IPS DF 4.7 (cell line): ENCODE results near the gene COA1.

Experiments used
- DNase-seq: peaks from one replicate; pipeline ENCODE4 v3.0.0-alpha.2; 2013; ENCODE audit warnings: low spot score; ENCODE audit errors: extremely low read depth

COA1 gene

DNA sequence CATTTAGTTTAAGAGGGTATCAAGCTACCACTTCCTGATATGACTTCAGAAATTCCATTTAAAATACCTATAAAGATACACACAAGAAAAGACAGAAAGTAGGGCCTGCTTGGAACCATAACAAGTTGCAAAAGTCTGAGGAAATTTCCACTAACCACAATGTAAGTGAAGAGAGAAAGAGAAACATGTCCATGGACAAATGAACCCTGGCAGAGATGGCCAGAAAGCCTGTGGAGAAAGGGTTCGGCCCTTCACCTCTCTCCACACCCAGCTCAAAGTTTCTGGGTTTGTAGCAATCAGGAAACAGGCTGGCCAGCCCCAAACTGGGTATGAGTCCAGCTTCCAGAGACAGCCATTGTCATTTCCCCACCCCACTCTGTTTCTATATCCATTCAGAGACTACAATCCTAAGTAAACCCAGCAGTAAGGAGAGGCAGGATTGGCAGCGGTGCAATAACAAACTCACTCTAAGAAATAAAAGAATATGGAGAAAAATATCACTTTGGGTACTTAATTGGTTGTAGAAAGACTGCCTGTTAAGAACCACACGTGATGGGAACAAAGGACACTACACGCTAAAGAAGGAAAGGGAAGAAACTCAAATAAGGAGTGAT, 75.3 kb downstream of the COA1 start:
- DNase-seq: no peak

DNA sequence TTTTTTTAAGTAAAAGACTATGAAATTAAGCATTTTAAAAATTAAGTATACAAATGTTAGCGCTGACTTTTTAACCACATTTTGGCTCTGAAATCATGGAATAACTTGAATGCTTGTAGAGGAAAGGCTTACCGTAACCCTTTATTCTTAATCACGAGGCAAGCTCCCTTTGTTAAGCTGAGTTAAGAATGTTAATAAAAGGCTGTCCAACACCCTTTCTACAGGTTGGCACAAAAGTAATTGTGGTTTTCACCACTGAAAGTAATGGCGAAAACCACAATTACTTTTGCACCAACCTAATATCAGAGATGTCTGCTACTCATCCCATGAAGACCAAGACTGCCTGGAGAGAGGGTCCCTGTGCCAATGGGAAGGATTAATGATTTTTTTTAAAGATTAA, 75.9 kb downstream of the COA1 start:
- DNase-seq: no peak

DNA sequence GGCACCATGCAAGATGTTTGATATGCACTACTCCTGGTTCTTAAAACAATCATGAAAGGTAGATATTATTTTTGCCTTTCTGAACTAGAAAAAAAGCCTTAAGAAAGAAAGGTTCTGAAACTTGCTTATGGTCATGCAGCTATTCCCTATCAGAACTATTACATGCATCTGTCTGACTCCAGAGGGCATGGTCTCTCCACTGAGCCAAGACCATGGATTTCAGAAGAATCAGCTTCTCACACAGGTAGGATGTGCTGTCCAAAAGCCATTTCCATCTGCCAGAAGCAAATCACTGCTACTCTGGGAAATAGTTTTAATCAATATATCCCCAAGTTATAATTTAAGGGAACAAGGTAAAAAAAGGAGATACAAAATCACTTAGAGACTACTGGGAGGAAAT, 77.0 kb downstream of the COA1 start:
- DNase-seq: no peak

DNA sequence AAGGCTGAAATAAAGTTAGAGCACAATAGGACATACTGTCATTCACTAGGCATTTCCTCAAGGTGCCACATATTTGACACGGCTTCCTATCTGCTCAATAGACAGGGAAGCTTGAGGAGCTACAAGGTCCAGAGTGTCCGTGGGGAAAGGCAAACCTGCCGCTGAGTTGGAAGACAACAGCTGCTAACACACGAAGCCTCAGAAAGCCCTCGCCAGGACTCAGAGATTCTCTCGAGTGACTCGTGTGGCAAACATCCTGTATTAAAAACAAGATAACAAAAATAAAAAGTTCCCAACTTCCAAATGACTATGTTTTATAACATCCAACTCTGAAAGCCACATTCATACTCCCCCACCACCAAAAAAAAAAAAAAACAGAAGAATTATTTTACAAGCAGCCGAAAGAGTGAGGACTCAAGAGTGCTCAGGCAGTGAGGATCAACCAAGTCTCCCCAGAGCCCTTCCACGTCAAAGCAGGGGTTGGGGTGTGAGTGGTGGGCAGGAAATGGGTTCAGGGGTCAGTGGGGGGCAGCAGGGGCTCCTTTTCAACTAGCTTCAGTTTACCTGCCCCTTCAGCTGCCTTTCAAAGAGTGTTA, 78.8 kb downstream of the COA1 start:
- no peak for DNase-seq

DNA sequence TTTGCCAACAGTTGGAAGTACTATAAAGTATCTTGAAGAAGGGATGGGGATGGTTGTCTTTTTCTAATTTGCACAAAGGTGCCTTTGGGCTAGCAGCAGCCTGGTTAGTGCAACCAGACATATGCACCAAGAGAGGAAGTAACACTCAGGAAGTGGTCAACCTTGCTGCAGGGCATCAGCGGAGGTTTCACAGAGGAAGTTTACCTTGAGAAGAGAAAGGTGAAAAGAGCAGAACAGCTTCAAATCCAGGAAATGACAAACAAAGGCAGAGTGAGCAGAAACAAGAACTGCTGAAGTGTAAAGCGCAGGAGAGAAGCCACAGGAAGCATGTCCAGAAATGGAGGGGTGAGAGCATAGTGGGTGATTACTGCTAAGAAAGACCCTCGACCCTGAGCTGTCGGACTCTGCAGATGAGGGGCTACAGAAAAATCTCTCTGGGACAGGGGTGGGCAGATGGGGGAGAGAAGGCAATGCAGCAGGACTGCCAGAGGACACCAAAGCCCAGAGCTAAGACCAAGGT, 79.5 kb downstream of the COA1 start:
- DNase-seq: no peak

DNA sequence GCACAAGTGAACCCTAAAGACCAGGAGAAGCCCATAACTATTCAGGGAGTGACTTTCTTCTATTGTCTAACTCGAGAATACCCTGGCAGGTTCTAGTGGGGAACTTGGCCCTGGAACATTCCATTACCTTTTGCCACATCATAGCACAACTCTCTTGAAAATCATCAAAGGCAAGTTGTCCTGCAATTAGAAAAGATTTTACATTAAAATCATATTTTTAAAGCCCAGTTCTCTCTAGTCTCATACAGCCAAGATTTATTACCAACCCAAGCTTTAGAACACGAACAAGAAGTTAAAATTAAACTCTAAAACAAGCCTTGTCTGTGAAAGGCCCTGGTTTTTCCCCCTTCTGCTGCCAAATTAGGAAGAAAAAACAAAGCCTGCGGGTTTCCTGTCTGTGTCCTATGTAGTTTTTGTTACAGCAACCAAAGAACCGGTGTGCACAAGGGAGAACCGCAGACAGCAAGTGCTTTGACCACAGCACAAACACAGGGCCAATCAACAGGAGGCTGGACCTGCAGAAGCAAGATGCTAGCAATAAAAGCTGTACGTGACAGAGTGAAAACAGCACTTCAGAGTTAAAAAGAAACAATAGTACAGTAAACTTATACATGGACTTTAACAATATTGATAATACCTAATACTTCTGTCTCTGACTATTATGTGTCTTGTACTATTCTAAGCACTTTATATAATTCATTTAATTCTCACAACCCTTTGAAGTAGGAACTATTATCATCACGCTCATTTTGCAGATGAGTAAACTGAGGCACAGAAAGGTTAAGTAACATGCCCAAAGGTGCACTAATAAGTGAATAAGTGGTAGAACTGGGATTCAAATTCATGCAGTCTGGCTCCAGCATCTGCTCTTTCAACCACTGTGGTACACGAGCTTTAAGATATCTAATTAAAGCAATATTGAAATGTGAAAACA, 80.6 kb downstream of the COA1 start:
- no peak for DNase-seq

DNA sequence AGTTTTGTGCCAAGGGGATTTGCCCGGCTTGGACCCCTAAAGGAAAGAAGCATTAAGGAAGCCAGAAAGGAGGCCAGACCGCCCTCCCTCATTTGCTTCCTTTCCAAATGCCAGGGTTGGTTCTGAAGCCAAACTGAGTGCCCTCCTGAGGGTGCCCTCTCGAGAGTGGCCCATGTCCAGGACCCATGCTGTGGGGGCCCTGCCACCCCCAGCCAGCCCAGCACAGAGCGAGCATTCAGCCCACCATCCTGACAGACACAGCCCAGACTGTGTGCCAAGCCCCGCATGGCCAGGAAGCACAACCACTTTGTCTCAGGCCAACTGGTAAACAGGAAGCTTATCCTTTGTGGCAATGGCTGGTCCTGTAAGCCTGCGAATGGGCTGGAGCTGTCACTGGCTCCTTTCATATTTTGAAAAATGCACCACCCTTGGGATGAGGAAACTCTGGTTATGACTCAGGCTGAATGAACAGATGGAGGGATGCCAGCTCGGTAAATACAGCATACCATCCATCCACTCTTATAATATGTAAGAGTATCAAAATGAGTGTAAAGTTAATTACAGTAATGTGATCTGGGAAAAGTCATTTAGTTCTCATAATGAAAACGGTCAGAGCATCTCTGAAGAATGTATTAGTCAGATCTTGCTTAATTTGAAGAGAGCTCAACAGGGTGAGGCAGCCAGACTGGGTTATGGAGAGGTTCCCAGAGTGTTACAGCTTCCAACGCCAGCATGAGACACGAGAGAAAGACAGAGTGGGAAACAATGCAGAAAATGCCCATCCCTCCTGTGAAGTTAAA, 81.5 kb downstream of the COA1 start:
- no peak for DNase-seq

DNA sequence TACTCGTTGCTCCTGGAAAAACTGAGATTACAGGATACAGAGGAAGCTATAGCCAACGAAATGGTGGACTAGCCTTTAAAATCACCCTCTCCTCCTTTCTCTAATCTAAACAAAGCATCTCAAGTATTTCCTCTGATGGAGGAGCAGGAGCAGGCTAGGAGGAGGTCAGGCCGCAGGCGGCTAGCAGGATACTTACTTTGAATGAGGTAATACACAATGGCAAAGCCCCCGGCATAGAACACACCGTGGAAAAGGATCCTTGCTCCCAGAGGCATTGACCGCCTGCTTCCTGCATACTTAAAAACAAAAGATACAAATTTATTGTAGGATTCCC, 82.0 kb downstream of the COA1 start:
- no peak for DNase-seq

DNA sequence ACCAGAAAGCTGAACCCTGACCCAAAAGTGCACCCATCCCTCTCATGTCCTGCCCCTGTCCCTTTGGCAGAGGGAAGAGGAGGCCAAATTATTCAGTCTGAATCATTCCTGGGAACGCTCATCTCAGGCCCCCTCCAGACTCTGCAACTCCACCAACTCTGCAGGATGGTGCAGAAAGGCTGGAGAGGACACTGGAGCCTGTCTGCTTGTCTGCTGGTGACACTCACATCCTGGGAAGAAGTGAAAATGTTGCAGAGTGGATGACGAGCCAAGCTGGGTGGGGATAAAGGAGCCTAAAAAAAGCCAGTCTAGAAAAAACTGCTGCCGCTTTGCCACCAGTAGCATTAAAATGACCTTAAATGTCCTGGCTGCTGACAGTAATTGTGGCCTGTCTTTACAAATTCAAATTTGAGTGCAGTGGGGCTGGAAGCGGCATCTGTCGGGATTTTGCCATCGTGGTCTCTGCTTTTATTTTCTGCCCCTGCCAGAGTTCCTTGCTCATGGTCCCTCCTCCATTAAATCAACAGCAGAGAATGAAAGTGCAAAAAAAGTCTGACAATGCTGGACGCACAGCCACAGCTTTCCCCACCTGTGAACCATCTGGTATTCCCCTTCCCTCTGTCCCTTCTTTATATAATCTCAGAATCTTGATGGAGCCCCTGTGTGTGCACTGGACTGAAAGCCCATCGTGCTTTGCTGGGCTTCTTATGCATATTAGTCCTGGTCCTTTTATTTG, 82.6 kb downstream of the COA1 start:
- no peak for DNase-seq

DNA sequence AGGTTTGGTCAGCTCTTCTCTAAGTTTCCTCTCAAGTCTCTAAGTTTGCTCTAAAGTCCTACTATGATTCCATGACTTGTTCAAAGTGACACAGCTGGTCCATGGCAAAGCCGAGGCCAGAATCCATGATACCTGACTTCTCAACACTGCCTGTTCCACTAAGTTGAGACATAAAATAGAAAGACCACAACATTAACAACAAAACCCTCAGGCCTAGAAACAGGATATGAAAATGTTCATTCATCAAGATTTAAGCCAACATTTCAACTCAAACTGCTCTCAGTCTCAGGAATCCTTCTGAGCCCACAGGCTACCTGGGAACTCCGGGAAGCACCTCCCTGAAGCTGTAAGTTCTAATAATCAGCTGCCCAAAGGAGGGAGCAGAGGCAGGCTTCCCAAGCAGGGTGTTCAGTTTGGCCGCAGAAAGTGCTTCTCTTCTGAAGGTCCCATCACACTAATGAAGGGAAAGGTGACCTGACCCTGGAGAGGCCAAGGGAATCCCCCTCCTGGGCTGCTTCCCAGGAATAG, 83.6 kb downstream of the COA1 start:
- no peak for DNase-seq

DNA sequence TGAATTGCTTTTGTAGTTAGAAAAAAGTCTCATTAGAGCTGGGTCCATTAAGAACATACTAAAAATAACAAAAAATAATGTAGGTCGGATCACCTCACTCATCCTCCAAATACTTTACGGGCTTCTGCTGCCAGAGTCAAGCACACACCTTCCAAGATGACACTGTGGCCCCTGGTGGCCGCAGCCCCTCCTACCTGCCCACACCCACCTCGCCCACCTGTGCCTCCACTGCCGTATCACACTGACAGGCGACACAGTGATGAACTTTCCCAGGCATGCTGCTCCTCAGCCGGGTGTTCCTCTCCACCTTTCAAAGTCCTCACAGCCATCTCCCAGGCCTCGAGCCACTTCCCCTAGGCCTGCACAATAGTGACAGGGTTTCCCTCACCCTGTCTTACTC, 85.5 kb downstream of the COA1 start:
- DNase-seq: no peak

DNA sequence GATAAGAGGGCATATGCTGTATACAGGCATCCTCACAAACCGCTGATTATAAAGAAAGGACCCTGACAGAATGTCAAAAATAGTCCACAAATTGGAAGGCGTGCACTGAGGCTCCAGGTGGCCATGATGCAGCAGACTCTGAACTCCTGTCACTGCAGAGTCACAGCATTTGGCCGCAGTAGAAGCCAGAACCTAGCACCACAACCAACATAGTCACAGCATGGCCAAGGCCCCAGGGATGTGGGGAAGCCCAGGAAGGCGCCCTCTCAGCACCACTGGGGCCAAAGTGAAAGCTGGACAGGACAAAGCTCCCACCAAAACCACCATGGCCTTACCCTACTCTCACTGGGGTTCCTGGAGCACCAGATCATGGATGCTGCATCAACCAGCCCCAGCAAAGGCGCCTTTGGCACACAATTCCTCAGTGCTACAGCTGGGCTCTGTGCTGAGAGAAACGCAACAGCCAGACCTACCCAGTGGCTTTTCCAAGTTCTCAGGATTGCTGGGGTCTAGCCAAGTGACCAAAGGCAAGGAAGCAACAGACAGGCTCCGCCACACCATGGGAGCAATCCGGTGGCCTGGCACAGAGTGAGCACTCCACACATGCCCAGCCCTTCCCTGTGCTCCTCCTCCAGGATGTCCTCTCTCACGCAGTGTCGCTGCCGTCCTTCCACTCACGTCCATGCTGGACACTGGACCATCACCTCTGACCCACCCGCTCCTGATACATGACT, 86.3 kb downstream of the COA1 start:
- DNase-seq: no peak

DNA sequence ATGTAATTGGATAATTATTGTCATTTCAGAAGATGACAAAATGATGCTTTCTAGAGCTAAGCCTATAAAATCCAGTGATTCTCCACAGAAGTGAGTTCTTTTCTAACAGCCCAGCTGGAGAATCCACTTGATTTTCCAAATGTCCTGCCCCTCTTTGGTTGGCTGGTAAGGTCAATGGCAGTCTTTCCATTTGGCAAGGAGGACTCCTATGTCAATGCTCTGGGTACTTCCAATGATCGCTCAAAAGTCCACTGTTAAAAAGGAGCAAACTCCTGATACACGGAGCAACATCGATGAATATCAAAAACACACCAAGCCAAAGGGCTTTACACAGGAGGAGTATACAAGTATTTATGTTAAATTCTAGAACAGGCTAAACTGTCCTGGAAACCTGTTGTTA, 88.6 kb downstream of the COA1 start:
- DNase-seq: no peak

DNA sequence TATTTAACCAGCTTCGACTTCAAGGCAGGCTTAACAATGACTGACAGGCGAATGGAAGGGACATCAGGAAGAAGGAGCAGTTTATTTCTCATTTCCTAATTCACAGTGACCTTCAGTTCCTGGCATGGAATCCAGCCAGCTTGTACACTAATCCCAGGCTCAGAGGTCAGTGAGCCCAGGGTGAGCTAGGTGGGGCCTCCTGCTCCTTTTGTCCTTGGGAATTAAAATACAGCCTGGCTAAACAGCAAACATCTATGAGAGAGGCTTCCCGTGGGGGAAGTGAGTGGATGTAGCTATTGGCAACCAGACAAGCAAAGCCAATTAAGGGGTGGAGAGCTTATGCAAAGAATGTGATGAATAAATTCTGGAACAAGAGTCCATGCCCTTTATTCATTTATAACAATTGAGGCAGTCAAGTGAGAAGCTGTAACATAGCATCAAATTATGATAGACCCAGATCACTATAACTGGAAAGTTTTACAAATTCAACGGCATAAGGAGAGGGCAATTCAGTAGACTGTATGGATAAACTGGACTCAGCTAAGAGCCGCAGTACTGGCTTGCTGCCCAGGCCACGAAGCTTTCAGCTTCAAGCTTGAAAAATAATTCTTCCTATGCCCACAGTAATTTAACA, 89.3 kb downstream of the COA1 start:
- DNase-seq: no peak

DNA sequence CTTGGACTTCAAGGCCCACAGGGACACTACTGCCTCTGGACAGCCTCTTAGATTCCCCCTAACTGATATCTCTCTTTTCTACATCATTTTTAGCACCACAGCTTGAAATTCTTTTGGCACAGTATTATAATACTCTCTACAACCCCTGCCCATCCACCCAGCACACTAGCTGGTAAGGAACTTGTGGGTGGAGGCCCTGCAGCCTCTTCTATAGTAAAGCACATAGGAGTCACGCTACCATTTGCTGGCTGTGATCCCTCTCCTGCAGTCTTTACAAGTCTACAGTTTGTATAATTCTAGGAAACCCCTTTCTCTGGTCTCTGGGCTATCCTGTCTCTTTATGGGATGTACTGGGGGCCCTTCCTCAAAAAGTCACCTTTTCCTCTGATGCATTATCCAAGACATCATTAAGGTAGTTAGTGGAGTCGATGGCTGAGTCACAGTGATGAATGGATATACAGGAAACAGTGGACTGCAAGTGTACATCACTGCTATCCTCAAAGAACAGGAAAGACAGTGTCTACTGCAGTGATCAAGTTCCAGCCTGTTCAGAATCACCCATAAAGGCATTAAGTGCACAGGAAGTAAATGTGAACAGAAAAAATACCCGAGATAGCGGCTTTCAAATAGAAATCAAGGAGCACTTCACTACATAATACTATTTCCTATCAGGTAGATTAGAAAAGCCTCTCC, 92.1 kb downstream of the COA1 start:
- no peak for DNase-seq

DNA sequence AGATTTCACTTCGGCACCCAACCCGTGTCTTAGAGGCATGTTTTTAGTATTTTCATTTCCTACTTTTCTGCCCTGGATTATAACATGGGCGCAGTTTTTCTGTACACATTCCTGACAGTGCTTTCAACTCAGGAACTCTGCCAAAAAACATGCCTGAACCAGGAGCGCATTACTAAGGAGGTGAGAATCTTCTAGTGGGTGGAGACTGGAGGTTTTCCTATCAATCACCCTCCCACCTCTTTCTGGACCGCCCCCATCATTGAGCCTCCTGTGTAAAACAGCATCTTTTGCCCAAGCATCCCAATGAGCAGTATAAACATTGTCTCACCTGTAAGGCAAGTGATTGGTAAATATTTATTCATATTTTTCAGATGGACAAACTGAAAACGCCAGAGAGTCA, 93.2 kb downstream of the COA1 start:
- no peak for DNase-seq

DNA sequence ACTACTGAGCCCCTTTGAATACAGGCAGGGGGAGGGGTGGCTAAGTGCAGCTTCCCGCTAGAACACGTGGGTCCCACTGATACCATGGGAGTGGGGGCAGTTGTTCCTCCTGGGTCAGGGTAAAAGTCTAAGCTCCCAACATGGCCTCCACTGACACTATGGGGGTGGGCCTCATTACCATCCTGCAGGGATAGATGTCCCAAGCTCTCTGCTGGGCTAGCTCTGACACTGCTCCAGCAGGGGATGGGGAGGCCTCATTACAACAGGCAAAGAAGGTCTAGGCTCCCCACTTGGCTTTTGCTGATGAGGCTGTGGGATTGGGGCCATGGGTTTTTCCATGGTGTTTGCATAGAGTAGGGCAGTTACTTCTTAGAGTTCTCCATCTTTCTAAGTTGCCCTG, 94.9 kb downstream of the COA1 start:
- no peak for DNase-seq

DNA sequence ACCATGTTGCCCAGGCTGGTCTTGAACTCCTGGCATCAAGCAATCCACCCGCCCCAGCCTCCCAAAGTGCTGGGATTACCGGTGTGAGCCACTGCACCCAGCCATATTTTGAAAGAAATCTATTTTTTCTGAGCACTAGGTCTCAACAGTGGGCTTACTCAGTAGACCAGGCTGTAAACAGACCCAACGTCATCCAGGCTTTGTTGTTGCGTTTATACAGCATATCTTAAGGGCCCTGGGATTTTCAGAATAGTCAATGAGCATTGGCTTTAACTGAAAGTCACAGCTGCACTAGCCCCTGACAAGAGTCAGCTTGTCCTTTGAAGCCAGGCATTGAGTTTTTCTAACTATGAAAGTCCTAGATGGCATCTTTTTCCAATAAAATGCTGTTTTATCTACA, 96.6 kb downstream of the COA1 start:
- DNase-seq: no peak

DNA sequence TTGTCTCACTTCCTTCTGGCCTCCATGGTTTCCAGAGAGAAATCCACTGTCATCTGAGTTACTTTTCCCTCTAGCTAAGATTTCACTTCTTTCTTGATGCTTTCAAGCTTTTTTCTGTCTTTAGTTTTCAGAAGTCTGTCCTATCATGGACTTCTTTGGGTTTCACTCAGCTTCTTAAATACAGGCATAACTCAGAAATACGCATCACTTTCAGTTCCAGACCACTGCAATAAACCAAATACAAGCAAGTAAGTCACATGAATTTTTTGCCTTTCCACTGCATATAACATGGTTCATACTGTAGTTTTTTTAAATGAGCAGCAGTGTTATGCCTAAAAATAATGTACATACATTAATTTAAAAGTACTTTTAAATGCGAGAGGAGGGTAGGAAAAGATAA, 97.8 kb downstream of the COA1 start:
- no peak for DNase-seq
